ENCODE results near the gene SVIL. TPM values are rescaled to one million over a fixed set of nuclear protein-coding genes. Genes with fewer than 3 reads are reported as not detected.
"Not testable (repeated sequence)": the region's sequence is repeated elsewhere in the genome, so short reads cannot be mapped to it uniquely, and the experiment has no call there.

The SVIL gene
- total RNA-seq, 1 experiment from 2014 or later = 15.3 TPM

GRCh38 chr10:29563420-29564035, 71.2 kb downstream of the SVIL start:
- Histone ChIP-seq H2BK12ac (ENCODE audit: insufficient read length, low read depth, low read length) (no peak overlapping the region), H3K79me2 (ENCODE audit: insufficient read depth, low read length) (no peaks in the 10 kb centered on the region), H2BK5ac (ENCODE audit: insufficient read length, low read length) (no peak overlapping the region), H3K4ac (ENCODE audit: low read depth, low read length) (no peak overlapping the region), H3K27ac (ENCODE audit: insufficient read length, low read depth, low read length) (no peak overlapping the region), H3K56ac (ENCODE audit: insufficient read length, low read depth, low read length) (no peak overlapping the region), H3K4me1 (ENCODE audit: insufficient read depth, low read length) (no peaks in the 10 kb centered on the region; the same call in 1 of the 2 replicates), H3K4me2 (ENCODE audit: insufficient read depth, insufficient read length, low read length) (no peak overlapping the region), H3T11ph (ENCODE audit: low read length) (no peak overlapping the region), H3K14ac (ENCODE audit: insufficient read depth, low read length) (no peak overlapping the region), H3K9ac (ENCODE audit: extremely low read depth, insufficient read length, low read length) (no peak overlapping the region), H4K91ac (ENCODE audit: insufficient read length, low read depth, low read length) (no peak overlapping the region), H3K23ac (ENCODE audit: insufficient read length, low read depth, low read length) (no peak overlapping the region), H3K9me3 (ENCODE audit: control insufficient read depth, low read depth, low read length) (no peaks in the 10 kb centered on the region), H2BK120ac (ENCODE audit: low read depth, low read length, poor library complexity, severe bottlenecking) (no peak overlapping the region), H2AK5ac (ENCODE audit: insufficient read length, low read length) (no peak overlapping the region), H2BK15ac (ENCODE audit: low read depth, low read length) (no peak overlapping the region), H4K20me1 (ENCODE audit: control insufficient read depth, insufficient read depth, insufficient read length) (no peaks in the 10 kb centered on the region), H2BK20ac (ENCODE audit: low read depth, low read length, poor library complexity, severe bottlenecking) (no peak overlapping the region), H3K18ac (ENCODE audit: insufficient read length, low read depth, low read length) (no peak overlapping the region), H4K5ac (ENCODE audit: insufficient read length, low read depth, low read length) (no peak overlapping the region), H3K27me3 (ENCODE audit: insufficient read depth, low read length) (no peaks in the 10 kb centered on the region), H3K23me2 (ENCODE audit: insufficient read length, low read depth, low read length, poor library complexity, severe bottlenecking) (no peaks in the 10 kb centered on the region), H3K79me1 (ENCODE audit: insufficient read depth, low read depth, low read length, poor library complexity, severe bottlenecking) (no peaks in the 10 kb centered on the region), H4K8ac (replicated peaks; ENCODE audit: insufficient read length, low read depth, low read length) (no peak overlapping the region), H2AFZ (ENCODE audit: low read length) (no peak overlapping the region)
- no peaks in the 10 kb centered on the region for H3K9me3 Mint-ChIP-seq
- H3K4me3 Mint-ChIP-seq = no peak overlapping the region; a peak in 1 of 5 replicates
- DNase-seq = no peak
- peaks cover 0 to 7% (median 0%) of the 10 kb centered on the region in 3 experiments; a peak in 2 of 7 replicates for H3K36me3 Mint-ChIP-seq (ENCODE audit: insufficient read depth in 1 of 3, low read depth in 3 of 3)
- TF ChIP-seq CTCF (conservative IDR thresholded peaks at IDR 0.05) = no peak
- peaks cover 34 to 46% of the 10 kb centered on the region in 2 experiments for H3K4me1 Mint-ChIP-seq
- WGBS (ENCODE audit: extremely low coverage, insufficient read length, low lambda C conversion rate) = no CpG with 5 or more reads among the region's 7 CpGs
- no peaks in the 10 kb centered on the region; the same call in 1 of the 2 replicates for H3K27me3 Mint-ChIP-seq (ENCODE audit: low read depth)
- H3K27ac Mint-ChIP-seq = no peak overlapping the region

GRCh38 chr10:29563006-29563405, 71.8 kb downstream of the SVIL start:
- WGBS (ENCODE audit: extremely low coverage, insufficient read length, low lambda C conversion rate) = no CpG with 5 or more reads among the region's 7 CpGs
- not testable (repeated sequence) for H2AFZ ChIP-seq (ENCODE audit: low read length)
- H3K27ac Mint-ChIP-seq = peak overlapping the region in 2 of 3 experiments; percentile 52 to 74; a peak in 4 of 7 replicates

More at GRCh38 chr10:29563006-29563405, 71.8 kb downstream of the SVIL start:
- not testable (repeated sequence) for H3K4me2 ChIP-seq (ENCODE audit: insufficient read depth, insufficient read length, low read length); H3K9me3 Mint-ChIP-seq; H2BK15ac ChIP-seq (ENCODE audit: low read depth, low read length); H3K79me1 ChIP-seq (ENCODE audit: insufficient read depth, low read depth, low read length, poor library complexity, severe bottlenecking); H3K27me3 Mint-ChIP-seq (ENCODE audit: low read depth); H3K4me3 Mint-ChIP-seq; H3T11ph ChIP-seq (ENCODE audit: low read length); H3K18ac ChIP-seq (ENCODE audit: insufficient read length, low read depth, low read length); H3K23me2 ChIP-seq (ENCODE audit: insufficient read length, low read depth, low read length, poor library complexity, severe bottlenecking); H3K79me2 ChIP-seq (ENCODE audit: insufficient read depth, low read length); H3K56ac ChIP-seq (ENCODE audit: insufficient read length, low read depth, low read length); H2BK12ac ChIP-seq (ENCODE audit: insufficient read length, low read depth, low read length); H4K20me1 ChIP-seq (ENCODE audit: control insufficient read depth, insufficient read depth, insufficient read length); H2BK5ac ChIP-seq (ENCODE audit: insufficient read length, low read length); H3K36me3 Mint-ChIP-seq (ENCODE audit: insufficient read depth in 1 of 3, low read depth in 3 of 3); H3K14ac ChIP-seq (ENCODE audit: insufficient read depth, low read length); H3K4me1 ChIP-seq (ENCODE audit: insufficient read depth, low read length); H4K91ac ChIP-seq (ENCODE audit: insufficient read length, low read depth, low read length); H2AK5ac ChIP-seq (ENCODE audit: insufficient read length, low read length); H3K27me3 ChIP-seq (ENCODE audit: insufficient read depth, low read length); DNase-seq; H3K23ac ChIP-seq (ENCODE audit: insufficient read length, low read depth, low read length); H3K9ac ChIP-seq (ENCODE audit: extremely low read depth, insufficient read length, low read length); H2BK20ac ChIP-seq (ENCODE audit: low read depth, low read length, poor library complexity, severe bottlenecking); H2BK120ac ChIP-seq (ENCODE audit: low read depth, low read length, poor library complexity, severe bottlenecking); H3K4ac ChIP-seq (ENCODE audit: low read depth, low read length); H4K5ac ChIP-seq (ENCODE audit: insufficient read length, low read depth, low read length); H3K9me3 ChIP-seq (ENCODE audit: control insufficient read depth, low read depth, low read length); H4K8ac ChIP-seq (replicated peaks; ENCODE audit: insufficient read length, low read depth, low read length); H3K27ac ChIP-seq (ENCODE audit: insufficient read length, low read depth, low read length)
- peaks cover 31 to 42% of the 10 kb centered on the region in 2 experiments for H3K4me1 Mint-ChIP-seq
